ENCODE measurements around the gene TBCB.

TBCB gene

DNA sequence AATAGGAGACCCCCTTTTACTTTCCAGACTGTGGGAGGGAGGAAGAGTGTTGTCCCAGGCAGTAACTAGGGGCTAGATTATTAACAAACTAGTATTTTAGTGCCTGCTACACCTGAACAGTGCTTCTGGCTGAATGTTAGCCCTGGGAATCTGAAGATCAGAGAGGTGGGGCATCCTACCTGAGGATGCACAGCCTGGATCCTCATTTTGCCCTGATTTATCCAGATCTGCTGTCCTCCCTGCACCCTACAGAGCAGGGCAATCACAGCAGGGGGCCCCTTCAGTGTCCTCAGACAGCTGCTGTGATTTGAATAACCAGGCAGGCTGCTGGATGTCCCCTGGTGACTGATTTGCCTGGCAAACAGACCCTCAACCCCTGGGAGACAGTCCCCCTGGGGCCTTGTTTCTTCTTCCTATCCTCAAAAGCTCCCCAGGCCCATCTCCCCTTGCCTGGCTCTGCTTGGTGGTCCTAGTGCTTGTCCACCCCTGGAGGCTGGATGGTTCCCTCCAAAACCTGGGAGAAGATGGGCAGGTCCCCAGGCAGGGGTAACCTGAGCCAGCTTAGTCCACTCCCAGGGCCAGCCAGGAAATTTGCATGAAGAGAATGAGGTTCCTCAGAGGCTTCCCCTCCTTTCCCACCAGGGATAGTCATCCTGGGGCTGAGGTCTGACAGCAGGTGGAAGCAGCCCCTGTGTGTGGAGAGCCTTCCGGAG, 4.6 kb upstream of the TBCB start, which contains the start of gene OVOL3:
TSS of gene OVOL3 (plus strand) at position 657 of the 713 bp plus-strand sequence. CDS start 60 bp downstream, outside the sequence.
- TF ChIP-seq GABPA (IDR thresholded peaks at IDR 0.05; ENCODE audit: low read depth), result no peak
- TF ChIP-seq, protein P1, sequence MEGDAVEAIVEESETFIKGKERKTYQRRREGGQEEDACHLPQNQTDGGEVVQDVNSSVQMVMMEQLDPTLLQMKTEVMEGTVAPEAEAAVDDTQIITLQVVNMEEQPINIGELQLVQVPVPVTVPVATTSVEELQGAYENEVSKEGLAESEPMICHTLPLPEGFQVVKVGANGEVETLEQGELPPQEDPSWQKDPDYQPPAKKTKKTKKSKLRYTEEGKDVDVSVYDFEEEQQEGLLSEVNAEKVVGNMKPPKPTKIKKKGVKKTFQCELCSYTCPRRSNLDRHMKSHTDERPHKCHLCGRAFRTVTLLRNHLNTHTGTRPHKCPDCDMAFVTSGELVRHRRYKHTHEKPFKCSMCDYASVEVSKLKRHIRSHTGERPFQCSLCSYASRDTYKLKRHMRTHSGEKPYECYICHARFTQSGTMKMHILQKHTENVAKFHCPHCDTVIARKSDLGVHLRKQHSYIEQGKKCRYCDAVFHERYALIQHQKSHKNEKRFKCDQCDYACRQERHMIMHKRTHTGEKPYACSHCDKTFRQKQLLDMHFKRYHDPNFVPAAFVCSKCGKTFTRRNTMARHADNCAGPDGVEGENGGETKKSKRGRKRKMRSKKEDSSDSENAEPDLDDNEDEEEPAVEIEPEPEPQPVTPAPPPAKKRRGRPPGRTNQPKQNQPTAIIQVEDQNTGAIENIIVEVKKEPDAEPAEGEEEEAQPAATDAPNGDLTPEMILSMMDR (IDR thresholded peaks at IDR 0.05; ENCODE audit: insufficient read depth, low read length), result no peak
- TF ChIP-seq POLR2AphosphoS5 (IDR thresholded peaks at IDR 0.05; ENCODE audit: low read depth), result no peak
- TF ChIP-seq, protein P2, sequence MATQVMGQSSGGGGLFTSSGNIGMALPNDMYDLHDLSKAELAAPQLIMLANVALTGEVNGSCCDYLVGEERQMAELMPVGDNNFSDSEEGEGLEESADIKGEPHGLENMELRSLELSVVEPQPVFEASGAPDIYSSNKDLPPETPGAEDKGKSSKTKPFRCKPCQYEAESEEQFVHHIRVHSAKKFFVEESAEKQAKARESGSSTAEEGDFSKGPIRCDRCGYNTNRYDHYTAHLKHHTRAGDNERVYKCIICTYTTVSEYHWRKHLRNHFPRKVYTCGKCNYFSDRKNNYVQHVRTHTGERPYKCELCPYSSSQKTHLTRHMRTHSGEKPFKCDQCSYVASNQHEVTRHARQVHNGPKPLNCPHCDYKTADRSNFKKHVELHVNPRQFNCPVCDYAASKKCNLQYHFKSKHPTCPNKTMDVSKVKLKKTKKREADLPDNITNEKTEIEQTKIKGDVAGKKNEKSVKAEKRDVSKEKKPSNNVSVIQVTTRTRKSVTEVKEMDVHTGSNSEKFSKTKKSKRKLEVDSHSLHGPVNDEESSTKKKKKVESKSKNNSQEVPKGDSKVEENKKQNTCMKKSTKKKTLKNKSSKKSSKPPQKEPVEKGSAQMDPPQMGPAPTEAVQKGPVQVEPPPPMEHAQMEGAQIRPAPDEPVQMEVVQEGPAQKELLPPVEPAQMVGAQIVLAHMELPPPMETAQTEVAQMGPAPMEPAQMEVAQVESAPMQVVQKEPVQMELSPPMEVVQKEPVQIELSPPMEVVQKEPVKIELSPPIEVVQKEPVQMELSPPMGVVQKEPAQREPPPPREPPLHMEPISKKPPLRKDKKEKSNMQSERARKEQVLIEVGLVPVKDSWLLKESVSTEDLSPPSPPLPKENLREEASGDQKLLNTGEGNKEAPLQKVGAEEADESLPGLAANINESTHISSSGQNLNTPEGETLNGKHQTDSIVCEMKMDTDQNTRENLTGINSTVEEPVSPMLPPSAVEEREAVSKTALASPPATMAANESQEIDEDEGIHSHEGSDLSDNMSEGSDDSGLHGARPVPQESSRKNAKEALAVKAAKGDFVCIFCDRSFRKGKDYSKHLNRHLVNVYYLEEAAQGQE (IDR thresholded peaks at IDR 0.05; ENCODE audit: insufficient replicate concordance, low read depth), result no peak
- TF ChIP-seq SPI1 (IDR thresholded peaks at IDR 0.05; ENCODE audit: borderline replicate concordance, low read depth), result no peak
- H3K27ac ChIP-seq (replicated peaks), result no peak within 1 kb of the TSS
- no peak within 1 kb of the TSS for H3K4me3 ChIP-seq (replicated peaks; ENCODE audit: insufficient read depth, low read length)
- no peaks in the 10 kb centered on the region for H3K27me3 ChIP-seq (ENCODE audit: insufficient read depth, poor library complexity, severe bottlenecking)
- no peak for DNase-seq (ENCODE audit: low read depth in 1 of 2, low spot score in 1 of 2)

DNA sequence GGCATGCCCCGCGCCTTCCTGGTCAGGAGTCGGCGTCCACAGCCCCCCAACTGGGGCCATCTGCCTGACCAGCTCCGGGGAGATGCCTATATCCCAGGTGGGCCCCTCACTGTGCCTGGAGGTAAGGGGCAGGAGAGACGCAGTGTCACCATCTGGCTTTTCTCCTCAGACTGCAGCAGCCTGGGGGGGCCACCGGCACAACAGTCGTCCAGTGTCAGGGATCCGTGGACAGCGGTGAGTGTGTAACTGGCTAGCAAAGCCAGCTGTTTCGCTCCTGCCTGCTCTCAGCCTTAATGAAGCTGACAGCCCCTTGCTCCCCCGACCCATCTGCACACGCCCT, 4.1 kb upstream of the TBCB start:
- H3K4me3 ChIP-seq (replicated peaks; ENCODE audit: insufficient read depth, low read length), result no peak overlapping the region
- no peaks in the 10 kb centered on the region for H3K27me3 ChIP-seq (ENCODE audit: insufficient read depth, poor library complexity, severe bottlenecking)
- no peak for TF ChIP-seq POLR2AphosphoS5 (IDR thresholded peaks at IDR 0.05; ENCODE audit: low read depth)
- TF ChIP-seq GABPA (IDR thresholded peaks at IDR 0.05; ENCODE audit: low read depth), result no peak
- no peak for TF ChIP-seq SPI1 (IDR thresholded peaks at IDR 0.05; ENCODE audit: borderline replicate concordance, low read depth)
- TF ChIP-seq, protein P2 (IDR thresholded peaks at IDR 0.05; ENCODE audit: insufficient replicate concordance, low read depth), result no peak
- TF ChIP-seq, protein P1 (IDR thresholded peaks at IDR 0.05; ENCODE audit: insufficient read depth, low read length), result no peak
- no peak for DNase-seq (ENCODE audit: low read depth in 1 of 2, low spot score in 1 of 2)
- H3K27ac ChIP-seq (replicated peaks), result no peak overlapping the region

DNA sequence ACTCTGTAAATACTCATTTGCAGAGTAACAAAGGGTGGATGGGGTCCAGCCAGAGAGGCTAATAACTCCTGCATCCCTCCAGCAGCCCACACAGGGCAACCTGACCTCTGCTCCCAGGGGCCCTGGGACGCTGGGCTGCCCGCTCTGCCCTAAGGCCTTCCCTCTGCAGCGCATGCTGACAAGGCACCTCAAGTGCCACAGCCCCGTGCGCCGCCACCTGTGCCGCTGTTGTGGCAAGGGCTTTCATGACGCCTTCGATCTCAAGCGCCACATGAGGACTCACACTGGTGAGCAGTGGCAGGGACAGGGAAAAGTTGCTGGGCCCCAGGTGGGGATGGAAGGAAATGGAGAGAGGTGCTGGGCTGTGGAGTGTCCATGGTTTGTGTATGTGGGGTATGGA, 2.6 kb upstream of the TBCB start:
- H3K4me3 ChIP-seq (replicated peaks; ENCODE audit: insufficient read depth, low read length), result no peak overlapping the region
- H3K27ac ChIP-seq (replicated peaks), result no peak overlapping the region
- DNase-seq (ENCODE audit: low read depth in 1 of 2, low spot score in 1 of 2), result no peak
- TF ChIP-seq POLR2AphosphoS5 (IDR thresholded peaks at IDR 0.05; ENCODE audit: low read depth), result no peak
- TF ChIP-seq, protein P2 (IDR thresholded peaks at IDR 0.05; ENCODE audit: insufficient replicate concordance, low read depth), result no peak
- TF ChIP-seq, protein P1 (IDR thresholded peaks at IDR 0.05; ENCODE audit: insufficient read depth, low read length), result no peak
- TF ChIP-seq SPI1 (IDR thresholded peaks at IDR 0.05; ENCODE audit: borderline replicate concordance, low read depth), result no peak
- TF ChIP-seq GABPA (IDR thresholded peaks at IDR 0.05; ENCODE audit: low read depth), result no peak
- no peaks in the 10 kb centered on the region for H3K27me3 ChIP-seq (ENCODE audit: insufficient read depth, poor library complexity, severe bottlenecking)
